GM18858 (cell line): ENCODE results near the gene KIAA0408.
"Not testable (repeated sequence)": the region's sequence is repeated elsewhere in the genome, so short reads cannot be mapped to it uniquely, and the experiment has no call there.

Experiments
- ATAC-seq: cut with Tn5 transposase; IDR thresholded peaks from one replicate; pipeline ENCODE4 v1.9.1; 2021; ENCODE audit not compliant: unreplicated experiment

KIAA0408 gene

DNA sequence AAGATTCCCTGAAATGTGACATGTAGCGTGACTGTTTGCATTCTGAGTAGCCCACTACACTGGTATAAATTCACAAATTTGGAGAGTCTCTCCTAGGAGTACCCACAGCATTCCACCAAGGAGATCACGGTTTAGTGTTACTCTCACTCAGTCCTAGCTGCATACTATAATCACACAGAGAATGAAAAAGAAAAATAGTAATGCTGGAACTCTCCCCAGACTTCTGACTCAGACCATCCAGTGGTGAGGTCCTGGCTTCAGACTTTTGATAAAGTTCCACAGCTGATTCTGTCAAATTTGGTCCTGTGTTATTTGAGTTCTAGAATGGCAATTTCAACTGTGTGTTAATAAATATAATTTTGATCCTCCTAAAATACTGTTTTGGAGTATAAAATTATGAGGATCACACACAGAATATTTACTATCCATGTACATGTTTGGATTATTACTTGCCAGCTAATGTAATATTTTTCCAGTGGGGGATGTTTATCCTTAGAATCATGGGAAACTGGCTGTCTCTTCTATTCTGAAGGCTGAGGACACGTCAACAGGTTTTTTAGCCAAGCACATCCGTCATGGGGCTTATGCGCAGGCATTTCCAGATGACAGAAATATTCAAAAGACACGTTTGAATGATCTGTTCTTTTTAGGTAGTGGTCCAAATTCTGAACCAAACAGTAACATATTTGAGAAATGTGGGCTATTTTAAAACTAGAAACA, 5.1 kb upstream of the KIAA0408 start:
- ATAC-seq, result no peak

DNA sequence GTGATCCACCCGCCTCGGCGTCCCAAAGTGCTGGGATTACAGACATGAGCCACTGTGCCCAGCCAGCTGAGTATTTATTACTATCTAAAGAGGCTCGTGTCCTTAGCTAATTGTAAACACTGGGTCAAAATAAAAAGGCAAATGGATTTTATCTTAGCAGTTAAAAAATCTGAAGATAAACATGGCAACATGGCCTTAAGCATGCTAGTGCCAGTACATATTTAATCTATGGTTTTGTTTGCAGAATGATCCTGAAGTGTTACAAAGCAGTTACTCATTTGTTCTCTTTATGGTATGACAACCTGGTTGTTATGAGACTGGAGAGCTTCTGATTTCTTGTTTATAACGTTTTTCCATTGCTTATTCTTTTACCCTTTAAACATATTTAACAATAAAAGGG, 3.9 kb upstream of the KIAA0408 start:
- no peak for ATAC-seq

DNA sequence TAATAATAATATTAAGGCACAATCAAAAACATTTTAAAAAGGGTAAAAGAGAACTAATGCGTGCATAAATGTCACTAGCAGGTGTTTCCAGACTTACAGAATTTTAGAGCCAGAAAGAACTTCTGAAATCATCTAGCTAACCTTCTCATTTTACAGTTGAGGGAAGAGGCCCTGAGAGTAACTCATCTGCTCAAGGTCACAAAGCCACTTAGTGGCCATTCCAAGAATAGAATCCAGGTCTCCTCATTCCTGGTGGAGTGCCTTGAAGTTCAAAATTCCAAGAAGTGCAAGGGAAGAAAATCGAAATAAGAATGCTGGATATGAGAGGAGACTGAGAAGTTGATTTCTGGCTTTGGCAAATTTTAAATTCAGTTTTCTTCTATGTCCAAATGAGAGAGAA, 3.2 kb upstream of the KIAA0408 start:
- ATAC-seq, result no peak

DNA sequence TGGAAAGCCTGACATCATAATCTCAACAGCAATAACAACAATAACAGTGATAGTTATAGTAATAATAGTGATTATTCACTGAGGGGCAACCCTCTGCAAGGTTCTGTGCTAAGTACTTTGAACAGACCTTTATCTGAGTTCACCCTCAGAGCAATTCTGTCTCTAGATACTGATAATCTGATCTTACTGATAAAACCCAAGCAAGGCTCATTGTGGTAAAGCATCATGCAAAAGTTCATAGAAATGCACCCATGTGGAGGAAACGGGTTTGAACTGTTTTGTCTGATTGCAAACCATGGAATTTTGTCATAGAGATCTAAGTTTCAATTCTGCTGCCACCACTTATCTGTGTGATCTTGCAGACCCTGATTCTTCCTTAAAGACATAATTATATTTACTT, 1.3 kb upstream of the KIAA0408 start:
- ATAC-seq, result no peak

DNA sequence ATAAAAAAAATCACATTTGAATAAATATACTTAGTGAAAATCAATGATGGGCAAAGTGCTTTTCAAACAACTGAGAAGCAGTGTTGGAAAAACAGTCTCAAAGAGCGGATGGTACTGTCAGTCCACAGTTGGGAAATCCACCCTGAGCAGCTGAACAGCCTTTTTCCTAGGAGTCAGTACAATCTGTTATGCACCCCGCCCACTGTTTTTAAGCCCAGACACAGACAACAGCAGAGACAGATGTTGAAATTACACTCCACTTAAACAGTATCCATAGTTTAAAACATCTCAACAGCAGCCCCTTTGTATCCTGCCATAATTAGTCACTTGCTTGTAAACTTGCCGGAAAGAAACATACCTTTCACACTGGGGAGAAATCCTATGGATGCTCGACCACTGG, 372 bp downstream of the KIAA0408 start:
- ATAC-seq, result no peak

DNA sequence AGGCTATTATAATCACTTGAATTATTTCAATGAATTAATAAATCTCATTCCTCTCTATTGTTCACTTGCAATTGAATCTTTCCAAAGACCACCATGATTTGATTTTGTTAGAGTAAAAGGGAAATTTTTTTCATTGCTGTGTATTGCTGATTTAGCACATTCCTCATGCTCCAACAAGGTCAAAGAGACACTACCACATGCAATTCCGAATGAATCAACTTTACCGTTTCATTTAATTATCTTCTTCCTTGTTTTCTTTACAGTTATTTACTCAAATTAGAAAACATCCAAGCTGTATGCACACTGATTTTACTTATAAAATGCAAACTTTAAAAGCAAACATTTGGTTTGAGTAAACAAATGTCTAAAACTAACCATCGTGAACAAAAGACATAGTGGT, 967 bp downstream of the KIAA0408 start:
- ATAC-seq, result no peak

DNA sequence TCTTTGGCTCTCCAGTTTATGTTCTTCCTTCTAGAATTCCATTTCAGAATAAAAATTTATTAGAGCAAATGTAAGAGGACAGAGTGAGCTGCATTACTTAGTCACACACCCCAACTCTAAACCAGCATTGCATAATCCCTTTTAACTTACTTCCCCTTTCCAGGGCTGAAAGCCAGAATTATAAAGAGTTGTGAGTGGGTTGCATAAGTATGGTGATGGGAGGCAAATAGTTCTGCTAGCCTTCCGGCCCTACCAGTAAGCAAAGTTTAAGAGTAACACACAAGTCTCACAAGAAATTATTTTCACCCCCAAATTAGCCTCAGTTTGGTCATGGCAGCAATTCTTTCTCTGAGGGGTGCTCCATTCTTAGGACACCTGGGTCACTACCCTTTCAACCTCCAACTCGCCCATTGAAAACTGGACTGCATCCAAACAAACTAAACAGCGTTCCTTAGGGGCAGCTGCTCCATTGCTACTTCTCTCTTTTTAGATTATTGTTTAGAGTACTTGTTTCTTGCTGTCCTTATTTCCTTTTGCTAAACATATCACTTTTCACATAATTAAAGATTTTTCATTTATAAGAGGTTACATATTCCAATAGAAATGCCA, 1.6 kb downstream of the KIAA0408 start:
- ATAC-seq, result no peak

DNA sequence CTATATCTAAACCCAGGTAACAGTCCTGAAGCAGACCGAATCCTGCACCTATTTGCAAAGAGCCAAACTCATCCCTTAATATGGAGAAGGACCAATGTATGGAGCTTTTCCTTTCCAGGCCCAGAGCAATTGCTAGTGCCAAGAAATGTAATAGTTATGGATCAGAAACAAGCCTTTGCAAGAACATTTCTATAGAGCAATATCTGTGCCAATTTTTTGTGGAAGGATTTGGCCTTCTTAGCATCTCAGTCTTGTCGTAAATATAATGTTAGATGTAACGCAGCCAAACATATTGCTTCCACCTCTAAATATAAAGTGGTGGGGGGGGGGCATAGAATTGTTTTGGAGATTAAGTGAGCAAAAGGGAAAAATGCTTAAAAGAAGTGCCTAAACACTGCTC, 2.7 kb downstream of the KIAA0408 start:
- no peak for ATAC-seq

DNA sequence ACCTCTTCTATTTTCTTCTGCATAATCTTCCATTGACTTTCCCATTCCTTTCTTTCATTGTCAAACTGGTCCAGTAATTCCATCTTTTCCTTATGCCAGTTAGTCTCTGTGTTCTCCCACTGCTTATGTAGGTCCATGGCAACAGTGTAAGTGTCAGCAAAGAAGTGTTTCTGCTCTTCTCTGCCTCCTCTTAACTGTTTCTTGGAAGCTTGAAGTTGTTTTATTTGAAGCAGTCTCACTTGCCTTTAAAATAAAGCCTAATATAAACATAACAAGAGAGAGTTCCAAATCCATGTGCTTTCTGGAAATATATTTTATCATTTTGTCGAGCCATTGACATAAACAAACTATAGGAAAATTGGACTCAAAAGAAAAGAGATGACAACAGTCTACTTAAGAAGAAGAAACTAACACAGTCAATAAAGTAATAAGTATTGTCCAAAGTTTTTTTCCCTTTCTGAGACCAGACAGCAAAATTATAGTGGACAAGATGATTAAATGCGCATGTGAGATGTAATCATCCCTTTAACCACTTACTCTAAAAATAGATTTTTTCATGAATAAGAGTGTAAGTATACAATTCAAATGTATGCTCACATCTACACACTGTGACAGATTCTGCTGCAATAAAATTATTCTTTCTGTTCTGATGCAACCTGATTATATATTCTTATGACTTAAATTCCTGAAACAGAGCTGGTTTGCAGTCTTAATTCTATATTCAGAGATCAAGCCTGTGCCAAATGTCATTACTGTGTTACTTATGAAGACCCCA, 5.2 kb downstream of the KIAA0408 start:
- ATAC-seq, result no peak

DNA sequence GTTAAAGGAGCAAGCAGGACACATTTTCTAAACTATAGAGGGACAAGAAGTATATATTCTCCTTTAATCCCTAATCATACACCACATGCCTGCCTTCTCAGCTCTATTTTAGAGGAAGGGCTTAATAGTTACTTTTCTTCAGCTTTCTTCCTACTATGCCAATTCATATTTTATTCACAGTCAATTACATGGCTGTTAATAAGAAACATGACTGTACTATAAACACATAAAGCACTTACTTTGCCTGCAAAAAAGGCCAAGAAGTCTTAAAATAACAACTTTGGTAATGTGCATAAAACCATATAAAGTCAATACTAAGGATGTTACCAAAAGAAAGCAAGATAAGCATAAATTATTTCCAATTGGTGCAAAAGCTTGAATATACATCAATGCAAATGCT, 6.4 kb downstream of the KIAA0408 start:
- ATAC-seq, result no peak

DNA sequence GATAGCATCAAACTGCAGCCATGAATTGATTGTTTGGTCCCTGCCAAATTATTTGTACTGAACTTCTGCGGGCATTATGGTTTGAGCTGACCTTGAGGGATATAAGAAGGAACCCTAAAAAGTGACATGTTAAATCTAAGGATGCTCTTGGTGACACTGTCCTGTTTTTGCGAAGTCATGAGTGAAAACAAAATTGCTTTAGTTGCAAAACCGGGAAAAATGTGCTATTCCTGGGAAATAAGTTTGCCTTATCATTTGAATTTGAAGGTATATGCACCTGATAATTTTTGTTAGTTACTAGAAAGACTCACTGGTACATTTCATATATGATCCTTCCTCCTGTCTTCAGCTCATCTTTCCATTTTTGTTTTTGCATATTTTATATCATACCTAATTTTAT, 7.8 kb downstream of the KIAA0408 start:
- no peak for ATAC-seq

DNA sequence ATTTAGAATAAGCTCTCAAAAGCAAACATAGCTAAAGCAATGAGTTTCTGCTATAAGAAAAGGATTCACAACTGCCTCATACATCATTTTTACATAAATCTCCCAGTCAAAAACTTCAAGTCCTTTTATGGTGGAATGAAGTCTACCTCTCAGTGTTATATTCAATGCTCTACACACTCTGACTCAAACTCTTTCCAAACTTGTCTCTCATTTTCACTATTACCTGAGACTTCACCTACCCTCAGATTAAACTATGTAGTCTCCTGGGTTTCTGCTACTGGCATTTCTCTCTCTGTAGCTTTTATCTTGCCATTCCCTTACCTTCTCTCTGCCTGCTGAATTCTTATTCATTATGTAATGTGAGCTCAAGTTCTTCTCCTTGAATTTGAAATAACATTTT, 11.4 kb downstream of the KIAA0408 start:
- ATAC-seq, result no peak

DNA sequence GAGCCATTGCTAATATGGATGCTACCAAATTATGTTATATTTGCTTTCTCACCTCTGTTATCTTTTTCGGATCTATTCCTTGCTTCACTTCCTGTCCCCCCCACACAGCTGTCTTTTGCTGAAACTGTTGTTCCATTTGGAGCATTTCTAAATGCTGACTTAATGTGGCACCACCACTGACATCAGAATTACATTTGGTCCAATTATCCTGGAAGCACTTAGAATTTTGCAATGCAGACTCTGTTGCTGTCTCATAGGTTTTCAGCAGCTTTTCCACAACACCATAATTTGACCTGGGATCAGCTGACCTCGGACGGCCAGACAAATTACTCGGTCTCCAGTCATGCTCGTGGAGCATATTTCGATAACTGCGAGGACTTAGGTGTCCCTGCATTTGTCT, 12.8 kb downstream of the KIAA0408 start:
- ATAC-seq, result no peak

DNA sequence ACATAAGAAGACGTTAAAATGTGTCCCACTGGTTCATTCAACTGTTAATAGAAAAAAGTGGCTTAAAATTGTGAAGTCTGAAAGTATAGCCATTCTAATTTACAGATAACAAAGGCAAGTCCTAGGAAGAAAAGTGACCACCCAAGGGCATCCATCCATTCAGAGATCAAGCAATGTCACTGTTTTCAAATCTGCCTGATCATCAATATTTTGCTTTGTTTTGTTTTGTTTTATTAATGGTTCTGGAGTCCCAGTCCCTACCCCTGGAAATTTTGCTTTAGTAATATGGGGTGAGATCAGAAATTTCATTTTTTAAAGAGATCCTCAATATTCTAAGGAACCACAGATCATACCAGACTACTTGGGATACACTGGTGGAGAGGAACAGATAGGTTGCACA, 17.3 kb downstream of the KIAA0408 start:
- ATAC-seq, result no peak

DNA sequence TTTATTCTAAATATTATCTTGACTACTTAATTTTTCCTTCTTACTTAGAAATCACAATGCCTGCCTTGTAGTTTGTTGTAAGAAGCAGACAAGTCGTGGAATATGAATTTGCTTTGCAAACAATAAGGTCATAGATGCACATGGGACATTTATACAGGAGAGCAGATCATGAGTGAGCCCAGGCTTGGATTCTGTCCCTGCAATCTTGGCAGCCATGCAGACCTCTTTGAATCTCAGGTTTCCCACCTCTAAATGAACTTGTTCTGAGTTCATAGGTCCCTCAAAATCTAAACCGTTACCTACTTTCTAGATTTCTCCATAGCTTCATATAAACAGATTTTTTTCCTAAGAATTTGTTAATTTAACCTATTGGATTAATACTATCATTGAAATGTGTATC, 19.5 kb downstream of the KIAA0408 start:
- no peak for ATAC-seq

DNA sequence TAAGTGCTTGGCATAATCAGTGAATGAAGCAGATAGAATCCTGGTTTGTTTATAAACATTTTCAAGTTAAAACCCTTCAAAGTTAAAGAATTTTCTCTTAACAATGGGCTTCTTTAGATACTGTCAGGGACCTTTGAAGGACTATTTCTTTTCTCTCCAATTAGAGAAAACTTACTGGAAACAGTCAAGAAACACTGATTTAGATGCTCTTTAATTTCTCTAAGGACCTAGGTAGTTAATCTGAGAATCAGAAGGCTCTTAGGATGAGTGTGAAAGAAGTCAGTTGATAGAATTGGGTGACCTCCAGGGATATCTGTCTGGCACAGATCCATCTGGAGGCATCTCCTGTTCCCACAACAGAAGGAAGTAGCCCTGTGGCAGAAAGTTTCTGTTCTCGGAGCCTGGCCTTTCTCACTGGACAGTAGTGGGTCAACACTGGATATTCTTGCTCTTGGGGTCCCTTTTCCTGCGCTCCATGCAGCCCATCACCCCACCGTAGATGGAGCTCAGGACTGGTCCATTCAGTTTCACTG, 22.5 kb downstream of the KIAA0408 start:
- ATAC-seq, result no peak

DNA sequence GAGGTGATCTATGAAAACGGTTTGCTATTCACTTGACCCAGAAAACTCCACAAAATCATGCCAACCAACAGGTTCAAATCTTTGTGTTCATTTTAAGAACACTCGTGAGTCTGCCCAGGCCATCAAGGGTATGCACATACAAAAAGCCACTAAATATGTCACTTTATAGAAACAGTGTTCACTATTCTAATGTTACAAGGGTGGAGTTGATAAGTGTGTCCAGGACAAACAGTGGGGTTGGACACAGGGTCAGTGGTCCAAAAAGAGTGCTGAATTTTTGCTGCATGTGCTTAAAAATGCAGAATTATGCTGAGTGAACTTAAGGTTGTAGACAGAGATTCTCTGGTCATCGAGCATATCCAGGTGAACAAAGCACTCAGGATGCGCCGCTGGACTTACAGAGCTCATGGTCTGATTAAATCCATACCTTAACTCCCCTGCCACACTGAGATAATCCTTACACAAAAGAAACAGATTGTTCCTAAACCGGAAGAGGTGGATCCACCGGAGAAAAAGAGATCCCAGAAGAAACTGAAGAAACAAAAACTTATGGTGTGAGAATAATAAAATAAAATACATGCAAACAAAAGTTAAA, 23.5 kb downstream of the KIAA0408 start:
- ATAC-seq, result no peak

DNA sequence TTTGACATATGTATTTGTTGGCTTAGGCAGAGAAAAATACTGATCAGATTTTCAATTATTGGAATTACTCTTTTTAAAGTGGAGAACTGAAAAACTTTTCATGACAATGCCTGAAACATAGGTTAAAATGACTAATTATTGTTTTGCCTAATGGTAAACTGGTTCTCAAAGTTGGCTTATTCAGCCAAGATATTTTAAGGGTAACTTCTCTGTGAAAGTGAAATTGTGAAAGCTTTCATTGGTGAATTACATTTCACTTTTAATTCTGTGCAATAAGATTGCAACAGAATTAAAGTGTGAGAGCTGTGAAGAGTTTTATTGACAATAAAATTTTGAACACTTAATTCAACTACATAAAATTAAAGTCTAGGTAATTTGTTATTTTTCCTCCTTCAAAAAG, 24.5 kb downstream of the KIAA0408 start:
- ATAC-seq, result no peak

DNA sequence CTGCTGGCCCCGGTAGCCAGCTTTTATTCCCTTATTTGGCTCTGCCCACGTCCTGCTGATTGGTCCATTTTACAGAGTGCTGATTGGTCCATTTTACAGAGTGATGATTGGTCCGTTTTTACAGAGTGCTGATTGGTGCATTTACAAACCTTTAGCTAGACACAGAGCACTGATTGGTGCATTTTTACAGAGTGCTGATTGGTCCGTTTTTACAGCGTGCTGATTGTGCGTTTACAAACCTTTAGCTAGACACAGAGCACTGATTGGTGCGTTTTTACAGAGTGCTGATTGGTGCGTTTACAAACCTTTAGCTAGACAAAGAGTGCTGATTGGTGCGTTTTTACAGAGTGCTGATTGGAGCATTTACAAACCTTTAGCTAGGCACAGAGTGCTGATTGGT, 30.6 kb downstream of the KIAA0408 start:
- not testable (repeated sequence) for ATAC-seq

DNA sequence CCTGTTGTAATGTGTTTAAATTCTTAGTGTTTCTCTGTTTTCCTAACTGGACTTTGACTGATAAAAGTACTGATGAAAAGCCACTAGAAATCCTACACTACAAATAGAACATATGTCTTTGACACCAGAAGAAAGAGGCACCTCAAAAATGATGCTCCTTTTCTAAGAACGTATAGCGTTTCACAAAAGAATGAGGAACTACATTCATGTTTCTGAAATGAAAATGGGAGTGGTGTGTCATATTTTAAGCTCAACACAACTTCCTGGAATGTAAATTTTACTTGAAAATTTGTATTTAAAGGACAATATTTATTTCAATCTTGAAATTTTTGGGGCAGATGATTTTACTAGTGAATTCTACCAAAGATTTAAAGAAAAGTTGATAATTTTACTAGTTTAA, 35.3 kb downstream of the KIAA0408 start:
- no peak for ATAC-seq

DNA sequence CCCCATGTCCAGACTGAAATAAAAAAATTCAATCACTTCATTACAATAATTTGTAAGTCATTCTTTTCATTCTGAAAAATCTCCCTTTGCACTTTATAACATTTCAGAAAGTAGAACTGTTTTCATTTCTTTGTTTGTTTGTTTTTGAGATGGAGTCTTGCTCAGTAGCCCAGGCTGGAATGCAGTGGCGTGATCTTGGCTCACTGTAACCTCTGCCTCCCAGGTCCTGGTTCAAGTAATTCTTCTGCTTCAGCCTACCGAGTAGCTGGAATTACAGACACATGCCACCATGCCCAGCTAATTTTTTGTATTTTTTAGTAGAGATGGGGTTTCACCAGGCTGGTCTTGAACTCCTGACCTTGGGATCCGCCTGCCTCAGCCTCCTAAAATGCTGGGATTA, 38.0 kb downstream of the KIAA0408 start:
- ATAC-seq, result not testable (repeated sequence)

DNA sequence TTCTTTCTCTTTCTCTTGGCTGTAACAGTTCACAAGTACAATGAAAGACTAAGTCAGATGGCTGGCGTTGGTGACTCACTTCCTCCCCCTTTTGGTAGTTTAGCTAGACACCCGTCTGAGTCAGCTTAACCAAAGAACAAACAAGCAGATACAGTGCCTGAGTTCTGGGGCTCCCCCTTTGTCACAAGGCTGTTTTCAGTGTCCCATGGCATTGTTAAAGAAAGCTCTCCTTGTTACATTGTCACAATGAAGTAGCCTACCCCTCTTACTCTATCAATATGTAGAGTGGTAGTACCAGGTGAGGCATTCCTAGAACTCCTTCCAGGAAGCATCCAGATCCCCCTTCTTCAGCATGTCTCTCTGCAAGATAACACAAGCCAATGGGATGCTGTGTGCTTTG, 38.6 kb downstream of the KIAA0408 start:
- ATAC-seq, result peak; percentile 100
